Measurements from ENCODE around the gene CDC25C. TPM values are rescaled to one million over a fixed set of nuclear protein-coding genes. Genes with fewer than 3 reads are reported as not detected.
"Not testable (repeated sequence)": the region's sequence is repeated elsewhere in the genome, so short reads cannot be mapped to it uniquely, and the experiment has no call there.

Gene CDC25C
- total RNA-seq, 1 experiment from 2014 or later = 14.7 TPM

DNA sequence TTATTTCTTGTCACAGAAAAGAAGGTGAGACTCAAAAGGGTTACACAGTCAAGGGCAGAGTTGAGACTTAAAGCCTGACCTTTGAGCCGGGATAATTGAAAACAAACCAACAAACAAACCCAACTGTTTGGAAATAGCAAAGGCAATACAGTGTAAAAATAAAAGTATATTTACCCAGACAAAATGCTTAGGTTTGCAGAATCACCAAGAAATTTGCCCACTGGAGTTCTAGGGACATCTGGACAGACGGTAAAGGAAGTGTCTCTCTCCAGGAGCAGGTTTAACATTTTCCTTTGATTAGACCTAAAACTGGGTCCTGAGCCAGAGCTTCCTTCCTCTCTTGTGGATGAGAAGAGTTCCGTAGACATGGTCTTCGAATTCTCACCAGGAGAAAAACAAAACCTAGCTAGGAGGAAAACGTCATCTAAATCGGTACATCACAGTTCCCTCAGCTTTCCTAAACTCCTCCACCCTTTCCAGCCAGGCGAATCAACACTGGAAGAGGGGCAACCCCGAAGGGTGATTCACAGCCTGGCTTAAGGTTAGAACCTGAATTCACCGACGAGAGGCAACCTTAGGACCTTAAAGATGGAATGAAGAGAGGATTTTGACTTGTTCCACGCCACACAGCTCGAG lies 673 bp downstream of the CDC25C start:
- Histone ChIP-seq H2AFZ (ENCODE audit: low read length) (peak overlapping the region; percentile 96), H3F3A (ENCODE audit: low read length, unreplicated experiment) (no peaks in the 10 kb centered on the region), H3K27me3 (ENCODE audit: low read length) (no peaks in the 10 kb centered on the region), H3K79me2 (ENCODE audit: low read length) (peaks cover 15% of the 10 kb centered on the region), H4K20me1 (ENCODE audit: low read length) (no peaks in the 10 kb centered on the region), H3K4me3 (ENCODE audit: low read length) (peak overlapping the region; percentile 89), H3K36me3 (ENCODE audit: low read depth, low read length) (no peaks in the 10 kb centered on the region), H3K9ac (ENCODE audit: low read length) (peak overlapping the region; percentile 77), H3K4me2 (ENCODE audit: low read length) (peak overlapping the region; percentile 91), H3K9me2 (replicated peaks; ENCODE audit: low read length) (no peaks in the 10 kb centered on the region), H3K4me1 (ENCODE audit: insufficient read depth, low read length) (peaks cover 9% of the 10 kb centered on the region; the same call in 1 of the 2 replicates), H3K27ac (ENCODE audit: low read length) (peak overlapping the region; percentile 57), H3K9me3 (ENCODE audit: low read length) (no peaks in the 10 kb centered on the region)
- intact Hi-C loops (cut with micrococcal nuclease) = no loop called here
- TF ChIP-seq, protein P1, sequence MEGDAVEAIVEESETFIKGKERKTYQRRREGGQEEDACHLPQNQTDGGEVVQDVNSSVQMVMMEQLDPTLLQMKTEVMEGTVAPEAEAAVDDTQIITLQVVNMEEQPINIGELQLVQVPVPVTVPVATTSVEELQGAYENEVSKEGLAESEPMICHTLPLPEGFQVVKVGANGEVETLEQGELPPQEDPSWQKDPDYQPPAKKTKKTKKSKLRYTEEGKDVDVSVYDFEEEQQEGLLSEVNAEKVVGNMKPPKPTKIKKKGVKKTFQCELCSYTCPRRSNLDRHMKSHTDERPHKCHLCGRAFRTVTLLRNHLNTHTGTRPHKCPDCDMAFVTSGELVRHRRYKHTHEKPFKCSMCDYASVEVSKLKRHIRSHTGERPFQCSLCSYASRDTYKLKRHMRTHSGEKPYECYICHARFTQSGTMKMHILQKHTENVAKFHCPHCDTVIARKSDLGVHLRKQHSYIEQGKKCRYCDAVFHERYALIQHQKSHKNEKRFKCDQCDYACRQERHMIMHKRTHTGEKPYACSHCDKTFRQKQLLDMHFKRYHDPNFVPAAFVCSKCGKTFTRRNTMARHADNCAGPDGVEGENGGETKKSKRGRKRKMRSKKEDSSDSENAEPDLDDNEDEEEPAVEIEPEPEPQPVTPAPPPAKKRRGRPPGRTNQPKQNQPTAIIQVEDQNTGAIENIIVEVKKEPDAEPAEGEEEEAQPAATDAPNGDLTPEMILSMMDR (conservative IDR thresholded peaks at IDR 0.05; ENCODE audit: low read depth, low read length) = no peak
- TF ChIP-seq EZH2phosphoT487 (IDR thresholded peaks at IDR 0.05; ENCODE audit: borderline replicate concordance, low read length) = no peak
- no peak for TF ChIP-seq EZH2 (IDR thresholded peaks at IDR 0.05; ENCODE audit: low read length, unreplicated experiment)
- BruUV-seq (replicated peaks) = TSS peak; percentile 72
- POLR2A ChIA-PET (ENCODE audit: unreplicated experiment) = interaction anchor here (0.5 kb wide), 1 partner anchor 212 kb away, joined by 3 read pairs; the partner anchor contains the start of gene ETF1
- CTCF ChIA-PET = interaction anchor here (0.8 to 1.4 kb wide), 2 partner anchors 22 to 48 kb away, joined by 3 to 10 read pairs; partner anchors contain the start of gene KDM3B
- DNase-seq (peak; percentile 37), ATAC-seq (peak; percentile 1)

- BruUV-seq (replicated peaks); H3F3A ChIP-seq (ENCODE audit: low read length, unreplicated experiment); H3K4me3 ChIP-seq (ENCODE audit: low read length); H3K9me3 ChIP-seq (ENCODE audit: low read length); H4K20me1 ChIP-seq (ENCODE audit: low read length); intact Hi-C loops (cut with micrococcal nuclease); H3K27ac ChIP-seq (ENCODE audit: low read length); H3K9me2 ChIP-seq (replicated peaks; ENCODE audit: low read length); CTCF ChIA-PET; H3K4me1 ChIP-seq (ENCODE audit: insufficient read depth, low read length); H2AFZ ChIP-seq (ENCODE audit: low read length); H3K4me2 ChIP-seq (ENCODE audit: low read length); DNase-seq; H3K9ac ChIP-seq (ENCODE audit: low read length); H3K36me3 ChIP-seq (ENCODE audit: low read depth, low read length); POLR2A ChIA-PET (ENCODE audit: unreplicated experiment); H3K79me2 ChIP-seq (ENCODE audit: low read length); H3K27me3 ChIP-seq (ENCODE audit: low read length): not testable (repeated sequence)
- ATAC-seq = 0 out of 2 replicates have a peak, but pooled peaks have one; percentile 15
Observed at GRCh38 chr5:138318211-138318610, 13.4 kb downstream of the CDC25C start.

GRCh38 chr5:138316355-138316754 lies 15.2 kb downstream of the CDC25C start:
- Histone ChIP-seq H3K4me1 (ENCODE audit: insufficient read depth, low read length) (no peaks in the 10 kb centered on the region), H2AFZ (ENCODE audit: low read length) (no peak overlapping the region), H3K79me2 (ENCODE audit: low read length) (no peaks in the 10 kb centered on the region), H3K36me3 (ENCODE audit: low read depth, low read length) (peaks cover 7% of the 10 kb centered on the region), H4K20me1 (ENCODE audit: low read length) (no peaks in the 10 kb centered on the region), H3K27ac (ENCODE audit: low read length) (no peak overlapping the region), H3K9me2 (replicated peaks; ENCODE audit: low read length) (no peaks in the 10 kb centered on the region), H3K27me3 (ENCODE audit: low read length) (no peaks in the 10 kb centered on the region), H3K4me3 (ENCODE audit: low read length) (no peak overlapping the region), H3K4me2 (ENCODE audit: low read length) (no peak overlapping the region), H3F3A (ENCODE audit: low read length, unreplicated experiment) (no peaks in the 10 kb centered on the region), H3K9me3 (ENCODE audit: low read length) (no peaks in the 10 kb centered on the region), H3K9ac (ENCODE audit: low read length) (no peak overlapping the region)
- ChIA-PET CTCF (no interaction called here), POLR2A (ENCODE audit: unreplicated experiment) (no interaction called here)
- DNase-seq = no peak
- ATAC-seq = no peak
- intact Hi-C loops (cut with micrococcal nuclease) = no loop called here
- TF ChIP-seq EZH2 (IDR thresholded peaks at IDR 0.05; ENCODE audit: low read length, unreplicated experiment) = no peak
- no peak for TF ChIP-seq EZH2phosphoT487 (IDR thresholded peaks at IDR 0.05; ENCODE audit: borderline replicate concordance, low read length)
- TF ChIP-seq, protein P1 (conservative IDR thresholded peaks at IDR 0.05; ENCODE audit: low read depth, low read length) = no peak
- no TSS peak for BruUV-seq (replicated peaks)

Data from PC-3 (cell line).